H9 (cell line): ENCODE measurements around the gene SYCN. TPM values are rescaled to one million over a fixed set of nuclear protein-coding genes. Genes with fewer than 3 reads are reported as not detected.

Experiments used
- DNase-seq: peaks from one replicate; pipeline ENCODE4 v3.0.0-alpha.2; 2017
- H2AFZ ChIP-seq: one replicate; pipeline ENCODE4 v1.6.1; 2013; ENCODE audit warnings: mild to moderate bottlenecking, low read length, control low read depth, moderate library complexity
- H2AK5ac ChIP-seq: 2 replicates; pipeline ENCODE4 v1.6.1; 2013; ENCODE audit warnings: low read length, control low read depth, mixed read lengths; ENCODE audit not compliant: insufficient read length
- H2BK120ac ChIP-seq: one replicate; pipeline ENCODE4 v1.6.1; 2013; ENCODE audit warnings: low read depth, mild to moderate bottlenecking, low read length, control low read depth, inconsistent platforms; ENCODE audit not compliant: poor library complexity, severe bottlenecking
- H2BK12ac ChIP-seq: 2 replicates; pipeline ENCODE4 v1.6.1; 2013; ENCODE audit warnings: low read length, control low read depth, mixed read lengths, low read depth; ENCODE audit not compliant: insufficient read length
- H2BK15ac ChIP-seq: 2 replicates; pipeline ENCODE4 v1.6.1; 2013; ENCODE audit warnings: low read depth, low read length, control low read depth
- H2BK20ac ChIP-seq: one replicate; pipeline ENCODE4 v1.6.1; 2013; ENCODE audit warnings: low read depth, mild to moderate bottlenecking, low read length, control low read depth, inconsistent platforms; ENCODE audit not compliant: poor library complexity, severe bottlenecking
- H2BK5ac ChIP-seq: 2 replicates; pipeline ENCODE4 v1.6.1; 2013; ENCODE audit warnings: low read length, control low read depth, mixed read lengths; ENCODE audit not compliant: insufficient read length
- H3K14ac ChIP-seq: 2 replicates; pipeline ENCODE4 v1.6.1; 2013; ENCODE audit warnings: low read length, control low read depth; ENCODE audit not compliant: insufficient read depth
- H3K18ac ChIP-seq: 2 replicates; pipeline ENCODE4 v1.6.1; 2013; ENCODE audit warnings: low read depth, mild to moderate bottlenecking, mixed read lengths, low read length, control low read depth; ENCODE audit not compliant: insufficient read length
- H3K23ac ChIP-seq: 2 replicates; pipeline ENCODE4 v1.6.1; 2013; ENCODE audit warnings: low read length, control low read depth, mixed read lengths, low read depth; ENCODE audit not compliant: insufficient read length
- H3K23me2 ChIP-seq: 2 replicates; pipeline ENCODE4 v1.6.1; 2013; ENCODE audit warnings: low read depth, mild to moderate bottlenecking, mixed read lengths, low read length, control low read depth; ENCODE audit not compliant: insufficient read length, poor library complexity, severe bottlenecking
- H3K27ac ChIP-seq: 2 replicates; pipeline ENCODE4 v1.5.1; 2013; ENCODE audit warnings: low read length, control low read depth, mixed read lengths, low read depth; ENCODE audit not compliant: insufficient read length
- H3K27me3 ChIP-seq: 2 replicates; pipeline ENCODE4 v1.6.1; 2013; ENCODE audit warnings: low read length, control low read depth, inconsistent platforms; ENCODE audit not compliant: insufficient read depth
- H3K4ac ChIP-seq: 2 replicates; pipeline ENCODE4 v1.6.1; 2013; ENCODE audit warnings: low read depth, mild to moderate bottlenecking, control low read depth, inconsistent platforms, low read length, moderate library complexity
- H3K4me1 ChIP-seq: 2 replicates; pipeline ENCODE4 v1.6.1; 2013; ENCODE audit warnings: low read length, control low read depth, inconsistent platforms; ENCODE audit not compliant: insufficient read depth
- H3K4me2 ChIP-seq: 2 replicates; pipeline ENCODE4 v1.6.1; 2013; ENCODE audit warnings: low read length, control low read depth, mixed read lengths; ENCODE audit not compliant: insufficient read length, insufficient read depth
- H3K56ac ChIP-seq: 2 replicates; pipeline ENCODE4 v1.6.1; 2013; ENCODE audit warnings: low read depth, mild to moderate bottlenecking, mixed read lengths, low read length, control low read depth; ENCODE audit not compliant: insufficient read length
- H3K79me1 ChIP-seq: 2 replicates; pipeline ENCODE4 v1.6.1; 2013; ENCODE audit warnings: low read depth, mild to moderate bottlenecking, moderate library complexity, low read length, control low read depth, inconsistent platforms; ENCODE audit not compliant: insufficient read depth, poor library complexity, severe bottlenecking
- H3K79me2 ChIP-seq: 2 replicates; pipeline ENCODE4 v1.6.1; 2013; ENCODE audit warnings: low read length, control low read depth, inconsistent platforms; ENCODE audit not compliant: insufficient read depth
- H3K9ac ChIP-seq: 2 replicates; pipeline ENCODE4 v1.6.1; 2013; ENCODE audit warnings: low read length, control low read depth, mixed read lengths; ENCODE audit not compliant: insufficient read length; ENCODE audit errors: extremely low read depth
- H3K9me3 ChIP-seq: one replicate; pipeline ENCODE4 v1.6.1; 2013; ENCODE audit warnings: low read depth, low read length, inconsistent platforms; ENCODE audit not compliant: control insufficient read depth
- H3T11ph ChIP-seq: one replicate; pipeline ENCODE4 v1.6.1; 2013; ENCODE audit warnings: mild to moderate bottlenecking, low read length, control low read depth, inconsistent platforms
- H4K20me1 ChIP-seq: one replicate; pipeline ENCODE4 v1.6.1; 2013; ENCODE audit not compliant: control insufficient read depth, insufficient read length, insufficient read depth
- H4K5ac ChIP-seq: 2 replicates; pipeline ENCODE4 v1.6.1; 2013; ENCODE audit warnings: low read depth, mild to moderate bottlenecking, mixed read lengths, low read length, control low read depth; ENCODE audit not compliant: insufficient read length
- H4K8ac ChIP-seq: replicated peaks from 2 replicates; pipeline ENCODE4 v1.6.1; 2013; ENCODE audit warnings: low read length, control low read depth, mixed read lengths, low read depth; ENCODE audit not compliant: insufficient read length
- H4K91ac ChIP-seq: 2 replicates; pipeline ENCODE4 v1.6.1; 2013; ENCODE audit warnings: low read depth, mild to moderate bottlenecking, moderate library complexity, mixed read lengths, low read length, control low read depth; ENCODE audit not compliant: insufficient read length
- H3K27ac Mint-ChIP-seq, 3 experiments: 2 replicates in 2 of 3; 3 replicates in 1 of 3; pipeline ENCODE4 v1.8.0; 2020 to 2021; ENCODE audit warnings: mixed read lengths in 3 of 3, mild to moderate bottlenecking in 1 of 3, moderate library complexity in 1 of 3
- H3K27me3 Mint-ChIP-seq: 2 replicates; pipeline ENCODE4 v1.8.0; 2021; ENCODE audit warnings: low read depth, mild to moderate bottlenecking, moderate library complexity, mixed read lengths
- H3K36me3 Mint-ChIP-seq, 3 experiments: 2 replicates in 2 of 3; 3 replicates in 1 of 3; pipeline ENCODE4 v1.8.0; 2020 to 2021; ENCODE audit warnings: low read depth in 3 of 3, mixed read lengths in 3 of 3; ENCODE audit not compliant: insufficient read depth in 1 of 3
- H3K4me1 Mint-ChIP-seq, 2 experiments: 2 replicates each; pipeline ENCODE4 v1.8.0; 2020; ENCODE audit warnings: mixed read lengths in 2 of 2
- H3K4me3 Mint-ChIP-seq, 2 experiments: 2 replicates in 1 of 2; 3 replicates in 1 of 2; pipeline ENCODE4 v1.8.0; 2020 to 2021; ENCODE audit warnings: mild to moderate bottlenecking in 2 of 2, mixed read lengths in 2 of 2, moderate library complexity in 1 of 2
- H3K9me3 Mint-ChIP-seq, 2 experiments: 2 replicates in 1 of 2; 3 replicates in 1 of 2; pipeline ENCODE4 v1.8.0; 2020; ENCODE audit warnings: mild to moderate bottlenecking in 2 of 2, mixed read lengths in 2 of 2, moderate library complexity in 1 of 2
- WGBS: extraction: QIAGEN DNeasy Blood & Tissue Kit; methylation state at CpG from one replicate; pipeline ENCODE4 v1.1.7; 2013; ENCODE audit warnings: missing lambda C conversion rate, low lambda C conversion rate, mixed read lengths; ENCODE audit not compliant: insufficient read length; ENCODE audit errors: extremely low coverage; 5-methylcytosine and 5-hydroxymethylcytosine counted together
- total RNA-seq: library from RNA; stranded (reverse); gene quantifications from 2 replicates; pipeline ENCODE4 v1.2.1, GENCODE V29; 2021
- TF ChIP-seq, protein P1 (sequence below): fragments of 200-600 bp; sonication (generic); conservative IDR thresholded peaks from 3 replicates; pipeline ENCODE4 v1.8.0; 2021; ENCODE audit warnings: antibody characterized with exemption, mild to moderate bottlenecking

Gene SYCN
- total RNA-seq, 1 experiment from 2014 or later: not detected

DNA sequence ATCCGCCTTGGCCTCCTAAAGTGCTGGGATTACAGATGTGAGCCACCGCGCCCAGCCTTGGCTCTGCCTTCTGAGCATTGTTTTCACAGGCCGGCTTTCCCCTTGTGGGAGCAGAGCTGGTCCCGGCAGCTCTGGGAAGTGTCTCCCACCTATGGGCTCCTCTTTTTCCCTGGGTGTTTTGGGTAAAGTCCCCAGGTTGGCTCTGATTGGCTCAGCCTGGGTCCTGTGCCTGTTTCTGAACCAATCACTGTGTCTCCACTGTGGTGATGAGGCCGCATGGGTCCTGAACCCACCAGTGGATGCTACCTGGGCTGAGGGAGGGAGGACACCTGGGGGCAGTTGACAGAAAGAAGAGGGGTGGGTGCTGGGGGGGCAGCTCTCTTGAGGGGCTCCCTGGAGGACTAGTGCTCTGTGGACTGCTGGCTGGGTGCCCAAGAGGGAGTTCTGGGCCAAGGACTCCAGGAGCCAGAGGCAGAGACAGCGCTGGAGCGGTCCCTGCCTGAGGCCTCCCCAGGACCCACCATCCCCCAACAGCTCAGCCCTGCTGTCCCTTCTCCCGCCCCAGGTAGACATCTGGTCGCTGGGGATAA is 26.9 kb downstream of the SYCN start:
- Mint-ChIP-seq H3K4me1 (no peaks in the 10 kb centered on the region), H3K27me3 (no peaks in the 10 kb centered on the region), H3K9me3 (no peaks in the 10 kb centered on the region), H3K36me3 (peaks cover 2 to 40% (median 31%) of the 10 kb centered on the region in 3 experiments; a peak in 6 of 7 replicates), H3K4me3 (no peak overlapping the region), H3K27ac (no peak overlapping the region)
- H3K27ac ChIP-seq: no peak overlapping the region
- DNase-seq: no peak
- no peak overlapping the region for H3K9ac ChIP-seq
- no peaks in the 10 kb centered on the region for H3K79me1 ChIP-seq
- no peak overlapping the region for H2BK12ac ChIP-seq
- no peak overlapping the region for H3K14ac ChIP-seq
- no peak overlapping the region for H3K18ac ChIP-seq
- H4K5ac ChIP-seq: no peak overlapping the region
- no peak overlapping the region for H2BK5ac ChIP-seq
- no peak overlapping the region for H2BK20ac ChIP-seq
- H2AFZ ChIP-seq: no peak overlapping the region
- WGBS: no CpG with 5 or more reads among the region's 10 CpGs
- H3K23me2 ChIP-seq: no peaks in the 10 kb centered on the region
- no peak overlapping the region for H2BK15ac ChIP-seq
- H3K56ac ChIP-seq: no peak overlapping the region
- H4K8ac ChIP-seq: no peak overlapping the region
- H3K79me2 ChIP-seq: no peaks in the 10 kb centered on the region
- H3T11ph ChIP-seq: no peak overlapping the region
- H3K23ac ChIP-seq: no peak overlapping the region
- no peaks in the 10 kb centered on the region for H3K4me1 ChIP-seq
- no peak overlapping the region for H3K4me2 ChIP-seq
- H3K27me3 ChIP-seq: no peaks in the 10 kb centered on the region
- H3K4ac ChIP-seq: no peak overlapping the region
- TF ChIP-seq, protein P1, sequence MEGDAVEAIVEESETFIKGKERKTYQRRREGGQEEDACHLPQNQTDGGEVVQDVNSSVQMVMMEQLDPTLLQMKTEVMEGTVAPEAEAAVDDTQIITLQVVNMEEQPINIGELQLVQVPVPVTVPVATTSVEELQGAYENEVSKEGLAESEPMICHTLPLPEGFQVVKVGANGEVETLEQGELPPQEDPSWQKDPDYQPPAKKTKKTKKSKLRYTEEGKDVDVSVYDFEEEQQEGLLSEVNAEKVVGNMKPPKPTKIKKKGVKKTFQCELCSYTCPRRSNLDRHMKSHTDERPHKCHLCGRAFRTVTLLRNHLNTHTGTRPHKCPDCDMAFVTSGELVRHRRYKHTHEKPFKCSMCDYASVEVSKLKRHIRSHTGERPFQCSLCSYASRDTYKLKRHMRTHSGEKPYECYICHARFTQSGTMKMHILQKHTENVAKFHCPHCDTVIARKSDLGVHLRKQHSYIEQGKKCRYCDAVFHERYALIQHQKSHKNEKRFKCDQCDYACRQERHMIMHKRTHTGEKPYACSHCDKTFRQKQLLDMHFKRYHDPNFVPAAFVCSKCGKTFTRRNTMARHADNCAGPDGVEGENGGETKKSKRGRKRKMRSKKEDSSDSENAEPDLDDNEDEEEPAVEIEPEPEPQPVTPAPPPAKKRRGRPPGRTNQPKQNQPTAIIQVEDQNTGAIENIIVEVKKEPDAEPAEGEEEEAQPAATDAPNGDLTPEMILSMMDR: no peak
- H2BK120ac ChIP-seq: no peak overlapping the region
- H3K9me3 ChIP-seq: no peaks in the 10 kb centered on the region
- no peaks in the 10 kb centered on the region for H4K20me1 ChIP-seq
- H4K91ac ChIP-seq: no peak overlapping the region
- no peak overlapping the region for H2AK5ac ChIP-seq
